ENCODE data around the gene RPL15. TPM values are rescaled to one million over a fixed set of nuclear protein-coding genes. Genes with fewer than 3 reads are reported as not detected.

The RPL15 gene
- total and polyA plus RNA-seq, 2 of the 13 experiments (the other 11 are each of a cell fraction or from before 2014, with no cell fraction given): 1,297 to 3,693 TPM

- TF ChIP-seq PHF20 (CRISPR knock-in tag; IDR thresholded peaks at IDR 0.05): peak; percentile 79
- no peak for TF ChIP-seq HDAC6 (IDR thresholded peaks at IDR 0.05; ENCODE audit: low read depth, low read length)
- TF ChIP-seq ZNF501 (CRISPR knock-in tag; IDR thresholded peaks at IDR 0.05): peak; percentile 94
- TF ChIP-seq ZNF512B (CRISPR knock-in tag; IDR thresholded peaks at IDR 0.05; ENCODE audit: borderline replicate concordance): peak; percentile 63; the same call in 1 of the 2 replicates
- TF ChIP-seq, protein P1, sequence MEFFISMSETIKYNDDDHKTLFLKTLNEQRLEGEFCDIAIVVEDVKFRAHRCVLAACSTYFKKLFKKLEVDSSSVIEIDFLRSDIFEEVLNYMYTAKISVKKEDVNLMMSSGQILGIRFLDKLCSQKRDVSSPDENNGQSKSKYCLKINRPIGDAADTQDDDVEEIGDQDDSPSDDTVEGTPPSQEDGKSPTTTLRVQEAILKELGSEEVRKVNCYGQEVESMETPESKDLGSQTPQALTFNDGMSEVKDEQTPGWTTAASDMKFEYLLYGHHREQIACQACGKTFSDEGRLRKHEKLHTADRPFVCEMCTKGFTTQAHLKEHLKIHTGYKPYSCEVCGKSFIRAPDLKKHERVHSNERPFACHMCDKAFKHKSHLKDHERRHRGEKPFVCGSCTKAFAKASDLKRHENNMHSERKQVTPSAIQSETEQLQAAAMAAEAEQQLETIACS (CRISPR knock-in tag; IDR thresholded peaks at IDR 0.05): no peak
- TF ChIP-seq ZNF598 (CRISPR knock-in tag; IDR thresholded peaks at IDR 0.05; ENCODE audit: borderline replicate concordance): peak; percentile 68; the same call in 1 of the 2 replicates
- TF ChIP-seq, protein P2, sequence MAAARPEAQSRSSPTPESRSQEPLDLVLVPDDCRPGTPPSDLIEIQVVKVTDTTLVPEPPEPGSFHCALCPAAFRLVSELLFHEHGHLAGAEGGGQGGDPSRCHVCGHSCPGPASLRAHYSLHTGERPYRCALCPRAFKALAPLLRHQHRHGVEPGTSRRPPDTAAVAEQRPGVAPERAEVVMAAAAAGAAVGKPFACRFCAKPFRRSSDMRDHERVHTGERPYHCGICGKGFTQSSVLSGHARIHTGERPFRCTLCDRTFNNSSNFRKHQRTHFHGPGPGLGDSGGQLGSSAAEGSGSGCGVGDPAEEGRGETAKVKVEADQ (CRISPR knock-in tag; IDR thresholded peaks at IDR 0.05; ENCODE audit: borderline replicate concordance): no peak; the same call in 1 of the 2 replicates
- TF ChIP-seq, protein P3, sequence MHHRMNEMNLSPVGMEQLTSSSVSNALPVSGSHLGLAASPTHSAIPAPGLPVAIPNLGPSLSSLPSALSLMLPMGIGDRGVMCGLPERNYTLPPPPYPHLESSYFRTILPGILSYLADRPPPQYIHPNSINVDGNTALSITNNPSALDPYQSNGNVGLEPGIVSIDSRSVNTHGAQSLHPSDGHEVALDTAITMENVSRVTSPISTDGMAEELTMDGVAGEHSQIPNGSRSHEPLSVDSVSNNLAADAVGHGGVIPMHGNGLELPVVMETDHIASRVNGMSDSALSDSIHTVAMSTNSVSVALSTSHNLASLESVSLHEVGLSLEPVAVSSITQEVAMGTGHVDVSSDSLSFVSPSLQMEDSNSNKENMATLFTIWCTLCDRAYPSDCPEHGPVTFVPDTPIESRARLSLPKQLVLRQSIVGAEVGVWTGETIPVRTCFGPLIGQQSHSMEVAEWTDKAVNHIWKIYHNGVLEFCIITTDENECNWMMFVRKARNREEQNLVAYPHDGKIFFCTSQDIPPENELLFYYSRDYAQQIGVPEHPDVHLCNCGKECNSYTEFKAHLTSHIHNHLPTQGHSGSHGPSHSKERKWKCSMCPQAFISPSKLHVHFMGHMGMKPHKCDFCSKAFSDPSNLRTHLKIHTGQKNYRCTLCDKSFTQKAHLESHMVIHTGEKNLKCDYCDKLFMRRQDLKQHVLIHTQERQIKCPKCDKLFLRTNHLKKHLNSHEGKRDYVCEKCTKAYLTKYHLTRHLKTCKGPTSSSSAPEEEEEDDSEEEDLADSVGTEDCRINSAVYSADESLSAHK (CRISPR knock-in tag; IDR thresholded peaks at IDR 0.05; ENCODE audit: borderline replicate concordance): 0 out of 2 replicates have a peak, but pooled peaks have one; percentile 85
- peak; percentile 85 for TF ChIP-seq ZNF614 (CRISPR knock-in tag; IDR thresholded peaks at IDR 0.05; ENCODE audit: borderline replicate concordance)
- TF ChIP-seq, protein P4, sequence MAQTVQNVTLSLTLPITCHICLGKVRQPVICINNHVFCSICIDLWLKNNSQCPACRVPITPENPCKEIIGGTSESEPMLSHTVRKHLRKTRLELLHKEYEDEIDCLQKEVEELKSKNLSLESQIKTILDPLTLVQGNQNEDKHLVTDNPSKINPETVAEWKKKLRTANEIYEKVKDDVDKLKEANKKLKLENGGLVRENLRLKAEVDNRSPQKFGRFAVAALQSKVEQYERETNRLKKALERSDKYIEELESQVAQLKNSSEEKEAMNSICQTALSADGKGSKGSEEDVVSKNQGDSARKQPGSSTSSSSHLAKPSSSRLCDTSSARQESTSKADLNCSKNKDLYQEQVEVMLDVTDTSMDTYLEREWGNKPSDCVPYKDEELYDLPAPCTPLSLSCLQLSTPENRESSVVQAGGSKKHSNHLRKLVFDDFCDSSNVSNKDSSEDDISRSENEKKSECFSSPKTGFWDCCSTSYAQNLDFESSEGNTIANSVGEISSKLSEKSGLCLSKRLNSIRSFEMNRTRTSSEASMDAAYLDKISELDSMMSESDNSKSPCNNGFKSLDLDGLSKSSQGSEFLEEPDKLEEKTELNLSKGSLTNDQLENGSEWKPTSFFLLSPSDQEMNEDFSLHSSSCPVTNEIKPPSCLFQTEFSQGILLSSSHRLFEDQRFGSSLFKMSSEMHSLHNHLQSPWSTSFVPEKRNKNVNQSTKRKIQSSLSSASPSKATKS (CRISPR knock-in tag; IDR thresholded peaks at IDR 0.05): peak; percentile 26; the same call in 1 of the 2 replicates
- no peak for TF ChIP-seq ZNF446 (CRISPR knock-in tag; IDR thresholded peaks at IDR 0.05)
- peak; percentile 83 for TF ChIP-seq CHD2 (IDR thresholded peaks at IDR 0.05; ENCODE audit: low read depth, low read length)
- TF ChIP-seq ZNF629 (CRISPR knock-in tag; conservative IDR thresholded peaks at IDR 0.05): no peak
- peak; percentile 85 for TF ChIP-seq KAT7 (CRISPR knock-in tag; IDR thresholded peaks at IDR 0.05; ENCODE audit: borderline replicate concordance)
- TF ChIP-seq ZSCAN12 (CRISPR knock-in tag; IDR thresholded peaks at IDR 0.05): no peak
- TF ChIP-seq PCBP2 (optimal IDR thresholded peaks at IDR 0.05; ENCODE audit: low read depth, low read length, poor library complexity, severe bottlenecking): no peak
- no peak for TF ChIP-seq ZNF24 (IDR thresholded peaks at IDR 0.05)
Measured at GRCh38 chr3:23916886-23917678, at the start of gene RPL15, which contains the start of gene NKIRAS1 (continued).
